GM18951 (cell line): ENCODE measurements around the gene SH3RF3.

ENCODE experiments used
- POLR2A ChIP-seq: IDR thresholded peaks from 4 replicates; pipeline ENCODE4 v1.6.1; 2011; ENCODE audit warnings: mild to moderate bottlenecking; ENCODE audit not compliant: insufficient read length, insufficient read depth; ENCODE audit errors: extremely low read depth
- in situ Hi-C: fragments of 300-500 bp; cut with MboI; formaldehyde crosslinking; loops from one replicate; pipeline ENCODE4 v1.12.0; 2022; ENCODE audit warnings: low sequenced_read_pairs, mixed read lengths, inconsistent platforms; ENCODE audit not compliant: unreplicated experiment

SH3RF3 gene

DNA sequence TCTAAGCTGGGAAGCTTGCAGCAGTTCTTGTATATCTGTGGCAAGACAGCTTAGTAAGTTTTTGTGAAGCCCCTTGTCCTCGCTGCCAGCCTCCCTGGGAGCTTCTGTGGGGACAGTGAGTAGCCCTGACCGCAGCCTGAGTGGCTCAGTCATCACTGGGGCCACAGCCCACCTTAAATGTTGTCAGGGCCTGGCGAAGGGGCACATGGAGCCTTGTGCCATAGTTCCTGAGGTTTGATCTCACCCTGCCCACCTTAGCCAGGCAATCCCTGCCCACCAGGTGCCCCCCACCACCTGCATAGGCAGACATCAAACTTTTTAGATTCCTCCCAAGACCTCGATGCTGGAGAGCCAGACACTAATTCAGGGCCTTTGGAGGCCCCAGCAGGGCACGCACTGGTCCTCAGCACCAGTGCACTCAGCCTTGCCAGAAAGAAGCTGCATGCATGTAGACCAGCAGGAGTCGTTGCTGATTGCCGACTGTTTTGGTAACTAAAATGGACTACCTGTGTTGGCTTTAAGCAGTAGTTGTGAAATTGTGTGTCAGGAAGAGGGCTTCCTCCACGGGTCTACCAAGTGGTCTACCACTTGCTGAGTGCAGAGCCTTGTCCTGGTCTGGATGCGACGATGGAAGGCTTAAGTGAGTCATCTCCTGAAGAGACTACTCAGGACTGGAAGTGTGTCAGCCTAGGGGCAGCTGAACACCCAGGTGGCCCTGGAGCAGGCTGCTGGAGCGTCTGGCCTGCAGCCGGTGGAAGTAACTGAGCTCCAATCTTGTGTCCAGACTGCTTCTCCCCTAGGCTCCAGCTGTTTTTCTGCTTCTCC lies 251.7 kb downstream of the SH3RF3 start:
- no peak for TF ChIP-seq POLR2A
- in situ Hi-C loops = no loop called here

GRCh38 chr2:109381327-109381820 lies 252.4 kb downstream of the SH3RF3 start:
- TF ChIP-seq POLR2A = no peak
- in situ Hi-C loops = no loop called here

GRCh38 chr2:109382226-109382895 lies 253.4 kb downstream of the SH3RF3 start:
- in situ Hi-C loops = no loop called here

DNA sequence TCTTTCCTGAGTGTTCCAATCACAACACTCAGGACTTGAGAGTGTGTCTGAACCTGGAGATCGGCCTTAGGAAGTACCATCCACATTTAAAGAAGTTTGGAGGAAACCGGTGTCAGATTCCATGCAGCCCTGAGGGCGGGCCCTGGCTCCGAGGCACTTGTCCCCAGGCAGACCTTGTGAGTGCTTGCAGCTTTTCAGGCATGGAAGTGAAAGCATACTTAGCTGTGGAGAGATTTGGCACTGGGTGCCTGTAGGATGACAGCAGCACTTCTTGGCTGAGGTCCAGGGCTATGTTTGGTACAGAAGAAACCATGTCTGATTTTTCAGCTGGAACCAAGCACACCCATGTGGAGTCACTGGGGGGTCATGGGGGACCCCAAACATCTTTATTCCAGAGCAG lies 253.9 kb downstream of the SH3RF3 start:
- no peak for TF ChIP-seq POLR2A
- in situ Hi-C loops = no loop called here

More at GRCh38 chr2:109382226-109382895, 253.4 kb downstream of the SH3RF3 start:
- no peak for TF ChIP-seq POLR2A

GRCh38 chr2:109383505-109384307 lies 254.7 kb downstream of the SH3RF3 start:
- TF ChIP-seq POLR2A = no peak
- in situ Hi-C loops = no loop called here

- in situ Hi-C loops = no loop called here
Observed at GRCh38 chr2:109384308-109385271, 255.6 kb downstream of the SH3RF3 start.

GRCh38 chr2:109385506-109385905 lies 256.5 kb downstream of the SH3RF3 start:
- in situ Hi-C loops = no loop called here
- no peak for TF ChIP-seq POLR2A

More at GRCh38 chr2:109384308-109385271, 255.6 kb downstream of the SH3RF3 start:
- TF ChIP-seq POLR2A = no peak

- no peak for TF ChIP-seq POLR2A
- in situ Hi-C loops = no loop called here
Observed at GRCh38 chr2:109386004-109386695, 257.1 kb downstream of the SH3RF3 start.

DNA sequence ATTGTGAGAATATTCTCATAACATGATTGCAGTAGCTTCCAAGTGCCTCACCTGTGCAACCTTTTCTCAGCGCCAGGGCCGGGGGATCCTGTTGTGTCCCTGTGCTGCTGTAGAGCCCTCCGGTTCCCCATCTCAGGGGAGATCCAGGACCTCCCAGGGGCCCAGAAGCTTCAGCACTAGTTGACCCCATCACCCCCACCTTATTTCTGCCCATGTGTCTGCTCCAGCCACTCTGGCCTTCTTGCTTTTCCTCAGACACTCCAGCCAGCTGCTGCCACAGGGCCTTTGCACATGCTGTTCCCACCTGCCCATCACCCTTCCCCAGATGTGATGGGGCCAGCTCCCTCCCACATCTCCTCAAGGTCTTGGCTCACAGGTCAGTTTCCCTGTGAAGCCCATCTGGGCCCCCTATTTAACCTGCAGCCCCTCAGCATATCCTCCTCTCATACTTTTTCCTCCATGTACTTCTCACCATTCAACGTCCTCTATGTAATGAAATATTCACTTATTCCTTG lies 258.3 kb downstream of the SH3RF3 start:
- in situ Hi-C loops = no loop called here

DNA sequence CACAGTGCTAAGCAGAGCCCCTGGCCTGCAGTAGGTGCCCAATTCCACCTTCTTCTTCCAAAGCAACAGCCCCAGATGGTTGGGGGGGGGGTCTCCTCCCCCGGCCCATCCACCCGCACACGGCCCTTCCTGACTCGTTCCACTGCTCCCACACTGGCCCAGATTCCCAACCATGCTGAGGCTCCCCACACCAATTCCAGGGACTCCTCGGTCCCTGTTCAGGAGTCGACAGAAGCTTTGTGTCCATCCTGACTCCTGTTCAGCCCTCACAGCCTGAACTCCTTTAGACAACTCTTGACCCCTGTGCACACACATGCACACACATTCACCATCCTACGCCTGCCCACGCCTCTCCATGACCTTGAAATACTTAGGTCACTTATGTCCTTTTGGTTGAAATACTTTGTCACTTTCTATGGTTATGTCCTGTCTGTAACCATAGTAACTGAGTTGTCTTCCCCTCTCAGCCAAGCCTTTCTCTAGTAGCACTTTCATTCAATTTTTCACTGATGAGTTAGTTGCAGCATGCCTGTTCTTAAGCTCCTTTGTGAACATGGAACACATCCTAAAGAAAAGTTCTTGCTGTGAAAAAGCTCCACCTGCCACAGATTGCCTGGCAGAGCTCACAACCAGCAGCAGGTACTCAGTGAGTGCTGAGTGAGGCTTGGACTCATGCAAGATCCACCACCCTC lies 258.9 kb downstream of the SH3RF3 start:
- in situ Hi-C loops = no loop called here
- TF ChIP-seq POLR2A = no peak

More for the DNA sequence above, 258.3 kb downstream of the SH3RF3 start:
- no peak for TF ChIP-seq POLR2A

DNA sequence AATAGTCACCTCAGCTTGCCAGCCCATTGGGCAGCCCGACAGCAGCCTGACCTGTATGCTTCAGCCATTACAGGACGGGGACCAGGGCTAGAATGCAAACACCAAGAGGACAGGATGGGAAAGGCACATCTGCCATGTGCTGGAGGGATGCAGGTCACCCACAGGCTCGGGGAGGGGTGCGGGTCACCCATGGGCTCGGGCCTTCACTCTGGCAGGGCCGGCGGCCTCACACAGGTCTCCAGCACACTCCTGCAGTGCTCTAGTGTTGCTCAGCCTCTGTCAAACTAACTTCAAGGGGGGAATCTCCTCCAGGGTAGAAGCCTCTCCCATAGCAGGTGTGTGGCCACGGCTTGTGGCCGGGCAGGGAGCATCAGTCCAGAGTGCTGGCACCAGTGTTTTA lies 262.2 kb downstream of the SH3RF3 start:
- in situ Hi-C loops = no loop called here
- TF ChIP-seq POLR2A = no peak
